Measurements from ENCODE around the gene CFL2.
A peak's percentile ranks its signal among the peaks of the same experiment; 100 is the strongest.
"Not testable (repeated sequence)": the region's sequence is repeated elsewhere in the genome, so short reads cannot be mapped to it uniquely, and the experiment has no call there.

Gene CFL2

GRCh38 chr14:34711796-34712712 lies 2.3 kb downstream of the CFL2 start:
- DNase-seq (ENCODE audit: low read depth, low spot score): no peak

DNA sequence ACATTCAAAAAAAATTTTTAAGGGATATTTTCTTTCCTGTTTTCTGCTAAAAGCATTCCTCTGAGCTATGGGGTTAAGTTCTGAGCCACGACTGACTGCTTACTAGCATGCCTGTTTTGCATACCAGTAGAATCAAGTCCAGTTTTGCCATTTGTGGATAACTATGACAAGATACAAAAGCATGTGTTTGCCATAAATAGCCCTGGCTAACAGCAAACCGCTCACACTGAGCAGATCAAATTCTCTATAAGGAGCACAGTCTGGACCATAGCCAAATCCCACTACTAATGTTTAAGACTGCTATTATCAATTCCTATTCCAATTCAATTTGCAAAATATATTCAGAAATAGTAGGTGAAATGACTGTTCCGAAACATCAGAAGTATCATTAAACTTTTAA lies 3.2 kb downstream of the CFL2 start:
- no peak for DNase-seq (ENCODE audit: low read depth, low spot score)

DNA sequence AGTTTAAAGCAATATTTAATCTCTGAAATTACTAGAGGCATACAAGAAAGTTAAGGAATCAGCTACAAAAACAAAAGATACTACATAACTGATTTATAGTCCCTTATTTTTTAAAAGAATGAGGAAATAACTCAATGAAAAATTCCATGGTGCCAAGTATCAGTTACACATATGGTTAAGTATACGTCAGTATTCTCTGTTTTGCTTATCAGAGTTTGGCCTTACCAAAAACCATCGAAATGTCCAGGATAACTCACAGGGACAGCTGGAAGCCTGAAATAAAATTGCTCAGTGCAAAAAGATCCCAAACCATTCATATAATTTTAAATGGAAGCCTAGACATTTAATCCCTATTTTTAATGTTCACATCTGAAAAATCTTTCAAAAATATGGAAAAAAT lies 3.6 kb downstream of the CFL2 start:
- DNase-seq (ENCODE audit: low read depth, low spot score): no peak

DNA sequence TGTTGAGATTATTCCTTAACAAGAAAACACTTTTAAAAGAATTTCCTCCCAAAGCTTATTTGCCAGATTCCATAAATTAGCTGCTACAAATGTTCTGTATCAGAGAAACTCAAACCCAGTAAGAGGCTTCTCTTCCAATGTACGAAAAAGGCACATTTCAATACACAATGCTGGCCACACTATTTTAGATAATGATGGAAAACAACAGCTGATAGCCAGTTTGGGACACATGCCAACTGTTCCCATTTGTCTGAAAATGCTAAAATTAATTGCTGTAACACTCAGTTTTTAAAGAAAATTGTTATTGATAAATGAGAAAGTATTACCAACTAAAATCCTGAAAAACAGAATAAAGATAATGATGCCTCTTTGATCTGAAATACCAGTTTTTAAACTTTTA lies 4.4 kb downstream of the CFL2 start:
- DNase-seq (ENCODE audit: low read depth, low spot score): no peak

- DNase-seq (ENCODE audit: low read depth, low spot score): no peak
These were observed 6.7 kb downstream of the CFL2 start for GRCh38 chr14:34707722-34708121.

DNA sequence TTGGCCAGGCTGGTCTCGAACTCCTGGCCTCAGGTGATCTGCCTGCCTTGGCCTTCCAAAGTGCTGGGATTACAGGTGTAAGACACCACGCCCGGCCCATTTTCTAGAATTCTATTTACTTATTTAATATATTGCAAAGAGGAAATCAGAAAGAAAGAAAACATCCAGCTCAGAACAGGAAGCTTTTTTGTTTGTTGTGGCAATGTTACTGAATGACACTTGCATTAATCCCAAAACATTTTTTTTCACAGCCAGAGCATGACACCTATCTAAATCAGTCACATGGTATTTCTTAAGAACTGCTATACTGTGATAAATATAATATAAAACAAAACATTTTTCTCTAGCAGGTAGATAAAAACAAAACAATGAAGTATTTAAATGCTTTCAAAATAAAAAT lies 12.6 kb downstream of the CFL2 start:
- DNase-seq (ENCODE audit: low read depth, low spot score): no peak

DNA sequence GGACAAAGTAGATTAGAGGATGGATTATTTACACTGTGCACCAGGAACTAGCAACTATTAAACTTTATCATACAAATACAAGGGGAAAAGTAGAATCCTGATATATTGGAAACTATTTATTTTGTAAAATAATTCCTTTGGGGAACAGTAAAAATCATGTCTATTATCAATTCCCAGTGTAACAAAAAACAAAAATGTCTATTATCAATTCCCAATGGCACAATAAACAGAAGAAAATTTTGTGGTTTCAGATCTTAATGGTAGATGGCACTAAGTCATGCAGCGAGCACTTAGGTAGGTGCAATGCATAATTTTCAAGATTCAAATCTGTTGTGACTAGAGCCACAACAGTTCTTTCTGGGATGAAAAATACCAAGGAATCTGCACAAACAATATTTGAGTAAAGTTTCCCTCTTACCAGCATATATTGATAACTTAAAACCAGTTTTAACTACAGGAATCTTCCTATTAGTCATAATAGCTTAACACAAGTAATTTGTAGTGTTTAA lies 13.7 kb downstream of the CFL2 start:
- no peak for DNase-seq (ENCODE audit: low read depth, low spot score)

GRCh38 chr14:34699873-34700621 lies 14.3 kb downstream of the CFL2 start:
- DNase-seq (ENCODE audit: low read depth, low spot score): no peak

DNA sequence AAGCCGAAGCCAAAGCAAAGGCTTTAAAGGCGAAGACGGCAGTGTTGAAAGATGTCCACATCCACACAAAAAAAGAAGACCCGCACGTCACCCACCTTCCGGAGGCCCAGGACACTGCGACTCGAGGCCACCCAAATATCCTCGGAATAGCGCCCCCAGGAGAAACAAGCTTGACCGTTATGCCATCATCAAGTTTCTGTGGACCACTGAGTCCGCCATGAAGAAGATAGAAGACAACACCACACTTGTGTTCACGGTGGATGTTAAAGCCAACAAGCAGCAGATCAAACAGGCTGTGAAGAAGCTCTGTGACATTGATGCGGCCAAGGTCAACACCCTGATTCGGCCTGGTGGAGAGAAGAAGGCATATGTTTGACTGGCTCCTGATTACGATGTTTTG lies 20.2 kb downstream of the CFL2 start:
- DNase-seq (ENCODE audit: low read depth, low spot score): not testable (repeated sequence)

DNA sequence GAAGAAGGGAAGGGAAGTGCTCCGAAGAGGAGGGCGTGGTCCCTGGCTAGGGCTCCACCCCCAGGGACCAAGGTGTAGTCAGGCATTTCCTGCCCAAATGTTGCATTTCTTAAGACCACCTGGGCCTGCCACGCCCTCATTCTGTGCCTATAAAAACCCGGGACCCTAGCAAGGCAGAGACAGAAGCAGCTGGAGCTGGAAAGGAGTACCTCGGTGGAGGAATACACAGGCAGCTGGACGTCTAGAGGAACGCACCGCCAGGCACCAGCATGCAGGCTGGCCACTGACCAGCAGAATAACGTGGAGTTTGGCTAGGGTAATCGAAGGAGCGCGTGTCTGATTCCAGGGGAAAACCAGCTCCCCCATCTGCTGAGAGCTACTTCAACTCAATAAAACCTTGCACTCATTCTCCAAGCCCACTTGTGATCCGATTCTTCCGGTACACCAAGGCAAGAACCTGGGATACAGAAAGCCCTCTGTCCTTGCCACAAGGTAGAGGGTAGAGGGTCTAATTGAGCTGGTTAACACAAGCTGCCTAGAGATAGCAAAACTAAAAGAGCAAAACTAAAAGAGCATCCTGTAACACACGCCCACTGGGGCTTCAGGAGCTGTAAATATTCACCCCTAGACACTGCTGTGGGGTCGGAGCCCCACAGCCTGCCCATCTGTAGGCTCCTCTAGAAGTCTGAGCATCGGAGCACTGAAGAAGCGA lies 21.0 kb downstream of the CFL2 start:
- DNase-seq (ENCODE audit: low read depth, low spot score): peak; percentile 87

- no peak for DNase-seq (ENCODE audit: low read depth, low spot score)
These were observed 21.5 kb downstream of the CFL2 start for GRCh38 chr14:34692898-34693227.

DNA sequence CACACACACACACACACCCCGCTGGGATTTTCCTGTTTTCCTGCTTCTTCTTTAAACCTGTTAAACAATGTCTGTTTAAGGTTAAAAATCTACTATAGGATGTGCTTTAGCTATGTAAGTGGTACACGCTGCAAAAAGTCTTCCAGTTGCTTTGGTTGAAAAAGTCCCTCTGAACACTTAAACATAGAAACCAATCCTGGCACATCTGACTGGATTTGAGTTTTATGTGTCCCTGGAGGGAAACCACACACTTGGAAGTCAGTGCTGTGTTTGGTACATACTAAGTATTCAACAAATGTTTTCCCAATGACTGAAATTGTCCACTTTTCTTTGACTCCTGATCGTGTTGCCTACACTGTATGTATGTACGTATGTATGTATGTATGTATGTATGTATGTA lies 22.0 kb downstream of the CFL2 start:
- no peak for DNase-seq (ENCODE audit: low read depth, low spot score)

- DNase-seq (ENCODE audit: low read depth, low spot score): no peak
These were observed 23.2 kb downstream of the CFL2 start for GRCh38 chr14:34691206-34691605.

DNA sequence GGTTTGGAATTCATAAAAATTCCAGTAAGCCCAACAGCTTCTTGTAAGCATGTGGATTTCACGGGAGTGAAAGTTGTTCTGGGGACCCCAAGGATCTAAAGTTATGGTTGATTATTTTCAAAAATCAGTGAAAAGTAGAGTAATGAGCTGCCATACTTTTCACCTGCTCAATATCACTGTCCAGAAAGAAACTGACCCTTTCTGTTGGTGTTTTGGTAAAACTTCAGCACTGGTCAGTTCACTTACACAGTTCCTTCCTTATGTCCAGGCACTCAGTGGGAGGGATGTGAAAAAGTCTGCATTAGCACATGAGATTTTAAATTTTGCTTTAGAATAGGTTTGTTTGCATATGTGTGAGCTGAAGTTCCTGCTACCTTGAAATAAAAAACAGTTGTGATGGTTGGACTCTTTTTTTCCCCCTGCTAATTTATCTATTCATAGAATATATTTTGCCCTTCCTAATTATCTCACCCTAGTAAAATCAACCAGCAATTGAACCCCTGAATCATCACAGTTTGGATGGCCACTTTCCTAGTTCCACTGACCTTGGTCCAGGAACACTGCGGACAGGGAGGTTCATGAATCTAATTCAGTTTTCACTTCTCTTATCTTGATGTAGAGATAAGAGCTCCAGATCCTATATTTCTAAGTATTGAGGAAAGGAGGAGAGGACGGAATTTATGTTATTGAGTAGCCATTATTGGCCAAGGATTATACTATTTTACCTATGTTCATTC lies 25.8 kb downstream of the CFL2 start:
- no peak for DNase-seq (ENCODE audit: low read depth, low spot score)

DNA sequence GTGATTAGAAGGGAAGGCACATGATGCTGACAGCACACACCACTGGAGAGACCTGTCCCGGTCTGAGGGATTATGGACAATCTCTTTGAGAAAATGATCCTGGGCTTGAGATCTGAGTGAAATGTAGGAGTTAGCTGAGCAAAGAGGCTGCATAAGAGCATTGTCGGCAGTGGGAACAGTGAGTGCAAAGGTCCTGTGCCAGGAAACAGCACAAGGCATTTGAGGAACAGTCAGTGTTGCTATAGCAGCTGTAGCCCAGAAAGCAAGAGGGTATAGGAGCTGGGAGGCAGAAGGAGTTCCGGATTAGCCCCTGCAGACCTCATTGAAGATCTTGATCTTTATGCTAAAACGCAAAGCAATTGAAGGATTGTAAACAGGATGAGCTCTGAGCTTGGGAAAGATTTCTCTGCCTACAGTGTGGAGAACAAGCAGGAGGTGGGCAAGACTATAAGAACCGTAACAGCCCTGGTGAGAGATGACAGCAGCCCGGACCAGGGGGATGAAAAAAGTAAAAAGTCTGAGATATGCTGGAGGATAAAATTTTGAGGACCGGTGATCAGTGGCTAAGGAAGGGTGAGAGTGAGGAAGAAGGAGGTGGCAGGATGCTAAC lies 28.5 kb downstream of the CFL2 start:
- no peak for DNase-seq (ENCODE audit: low read depth, low spot score)

GRCh38 chr14:34684578-34684977 lies 29.8 kb downstream of the CFL2 start:
- DNase-seq (ENCODE audit: low read depth, low spot score): no peak

- no peak for DNase-seq (ENCODE audit: low read depth, low spot score)
These were observed 31.5 kb downstream of the CFL2 start for GRCh38 chr14:34682787-34683321.

GRCh38 chr14:34680806-34681479 lies 33.5 kb downstream of the CFL2 start:
- no peak for DNase-seq (ENCODE audit: low read depth, low spot score)

DNA sequence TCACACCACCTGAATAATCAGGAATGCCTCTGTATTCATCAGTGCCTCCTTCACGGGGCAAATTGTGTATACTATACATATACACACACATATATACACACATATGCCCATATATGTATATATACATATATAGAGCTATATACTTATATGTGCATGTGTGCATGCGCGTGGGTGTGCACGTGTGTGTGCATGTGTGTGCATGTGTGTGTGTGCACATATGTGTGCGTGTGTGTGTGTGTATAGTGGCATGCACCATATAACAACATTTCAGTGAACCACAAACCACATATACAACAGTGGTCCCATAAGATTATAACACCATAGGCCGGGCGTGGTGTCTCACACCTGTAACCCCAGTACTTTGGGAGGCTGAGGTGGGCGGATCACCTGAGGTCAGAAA lies 35.7 kb downstream of the CFL2 start:
- DNase-seq (ENCODE audit: low read depth, low spot score): no peak

- no peak for DNase-seq (ENCODE audit: low read depth, low spot score)
These were observed 36.1 kb downstream of the CFL2 start for GRCh38 chr14:34678306-34678705.
